Naive thymus-derived CD4-positive, alpha-beta T cell (primary cell): ENCODE results near the gene SMIM31. TPM values are rescaled to one million over a fixed set of nuclear protein-coding genes. Genes with fewer than 3 reads are reported as not detected.

ENCODE experiments used
- ATAC-seq: fragments of 150-1000 bp; cut with Tn5 transposase; 2 replicates; pipeline ENCODE4 v1.10.0; 2021; ENCODE audit warnings: mild to moderate bottlenecking, moderate library complexity
- CTCF ChIA-PET: fragments of 350-600 bp; sonication (Branson Sonifier 250); formaldehyde crosslinking; loops from one replicate; lab custom pipeline; 2021; ENCODE audit warnings: antibody characterized with exemption; lab: Charles Lee
- POLR2A ChIA-PET: fragments of 350-600 bp; sonication (Branson Sonifier 250); formaldehyde crosslinking; loops from one replicate; lab custom pipeline; 2021; ENCODE audit warnings: antibody characterized with exemption, inconsistent platforms; lab: Charles Lee
- DNase-seq, 9 donors: peaks; one replicate each; pipeline versions ENCODE4 v3.0.0 to v3.0.0-alpha.2; 2020 to 2022; ENCODE audit warnings: mixed read lengths in 1 of 9
- H3K27ac ChIP-seq: one replicate; pipeline ENCODE4 v1.7.0; 2013; ENCODE audit warnings: mild to moderate bottlenecking, low read depth, low read length, moderate library complexity
- H3K27me3 ChIP-seq, 2 donors: one replicate each; pipeline ENCODE4 v1.7.0; 2013; ENCODE audit warnings: low read length in 2 of 2, mild to moderate bottlenecking in 2 of 2, moderate library complexity in 2 of 2; ENCODE audit not compliant: control insufficient read depth in 2 of 2, insufficient read depth in 2 of 2
- H3K36me3 ChIP-seq, 3 experiments: 1 replicate in 2 of 3; 2 replicates in 1 of 3; pipeline ENCODE4 v1.7.0; 2013; ENCODE audit warnings: low read length in 3 of 3, mild to moderate bottlenecking in 3 of 3, moderate library complexity in 1 of 3; ENCODE audit not compliant: insufficient read depth in 3 of 3, control insufficient read depth in 2 of 3
- H3K4me1 ChIP-seq, 2 donors: one replicate each; pipeline ENCODE4 v1.7.0; 2013; ENCODE audit warnings: low read length in 2 of 2, mild to moderate bottlenecking in 2 of 2, moderate library complexity in 1 of 2; ENCODE audit not compliant: control insufficient read depth in 2 of 2, insufficient read depth in 2 of 2
- H3K4me3 ChIP-seq: 2 replicates; pipeline ENCODE4 v1.7.0; 2013; ENCODE audit warnings: mild to moderate bottlenecking, low read length
- H3K9me3 ChIP-seq, 3 experiments: 1 replicate in 2 of 3; 2 replicates in 1 of 3; pipeline ENCODE4 v1.7.0; 2013; ENCODE audit warnings: low read length in 3 of 3; ENCODE audit not compliant: control insufficient read depth in 2 of 3
- H3K27ac Mint-ChIP-seq, 9 donors: one replicate each; pipeline ENCODE4 v1.8.0; 2020 to 2022; ENCODE audit warnings: mixed read lengths in 9 of 9, mild to moderate bottlenecking in 8 of 9, moderate library complexity in 5 of 9, inconsistent platforms in 2 of 9
- H3K27me3 Mint-ChIP-seq, 5 donors: one replicate each; pipeline ENCODE4 v1.8.0; 2021 to 2022; ENCODE audit warnings: mixed read lengths in 5 of 5, mild to moderate bottlenecking in 1 of 5
- H3K36me3 Mint-ChIP-seq, 5 donors: one replicate each; pipeline ENCODE4 v1.8.0; 2020 to 2022; ENCODE audit warnings: mixed read lengths in 5 of 5, mild to moderate bottlenecking in 3 of 5, inconsistent platforms in 1 of 5
- H3K4me1 Mint-ChIP-seq, 7 donors: one replicate each; pipeline ENCODE4 v1.8.0; 2020 to 2022; ENCODE audit warnings: mixed read lengths in 7 of 7, mild to moderate bottlenecking in 3 of 7, inconsistent platforms in 1 of 7
- H3K4me3 Mint-ChIP-seq, 10 donors: one replicate each; pipeline ENCODE4 v1.8.0; 2020 to 2022; ENCODE audit warnings: mild to moderate bottlenecking in 10 of 10, mixed read lengths in 10 of 10, moderate library complexity in 6 of 10, inconsistent platforms in 2 of 10
- H3K9me3 Mint-ChIP-seq, 11 donors: one replicate each; pipeline ENCODE4 v1.8.0; 2020 to 2022; ENCODE audit warnings: mixed read lengths in 11 of 11, mild to moderate bottlenecking in 4 of 11, inconsistent platforms in 1 of 11, moderate library complexity in 1 of 11
- intact Hi-C, 2 donors: fragments of 100-400 bp; cut with micrococcal nuclease; formaldehyde crosslinking; loops; one replicate each; pipeline ENCODE4 v1.15.1; 2023
- polyA plus RNA-seq, 2 donors: library from polyadenylated mRNA; unstranded; fragments of 300-500 nt; fragmentation: Illumina TruSeq; gene quantifications; one replicate each; pipeline ENCODE4 v1.2.3, GENCODE V29; 2021
- total RNA-seq, 6 experiments: library from RNA in 5 of 6; stranded (reverse) in 5 of 6; gene quantifications; 1 replicate in 5 of 6; 2 replicates in 1 of 6; pipeline ENCODE4 v1.2.3 and lab custom pipeline; 2021 to 2026

Gene SMIM31
- total and polyA plus RNA-seq, 7 experiments from 2014 or later = not detected

GRCh38 chr4:164821711-164822110 lies 67.8 kb downstream of the SMIM31 start:
- intact Hi-C loops = no loop called here
- Histone ChIP-seq H3K4me1 (no peaks in the 10 kb centered on the region), H3K4me3 (no peak overlapping the region), H3K9me3 (no peaks in the 10 kb centered on the region), H3K27me3 (no peaks in the 10 kb centered on the region), H3K27ac (no peak overlapping the region), H3K36me3 (no peaks in the 10 kb centered on the region)
- Mint-ChIP-seq H3K4me1 (peaks cover 0 to 2% (median 0%) of the 10 kb centered on the region in 7 donors), H3K27me3 (peaks cover 5 to 32% (median 21%) of the 10 kb centered on the region in 5 donors), H3K36me3 (no peaks in the 10 kb centered on the region), H3K27ac (no peak overlapping the region), H3K9me3 (no peaks in the 10 kb centered on the region), H3K4me3 (no peak overlapping the region)
- CTCF ChIA-PET = no interaction called here
- POLR2A ChIA-PET = no interaction called here
- DNase-seq (no peak), ATAC-seq (no peak)

- Mint-ChIP-seq H3K27me3 (peaks cover 5 to 32% (median 21%) of the 10 kb centered on the region in 5 donors), H3K27ac (no peak overlapping the region), H3K36me3 (no peaks in the 10 kb centered on the region), H3K4me1 (peaks cover 0 to 2% (median 0%) of the 10 kb centered on the region in 7 donors), H3K9me3 (peaks cover 0 to 1% (median 0%) of the 10 kb centered on the region in 11 donors), H3K4me3 (no peak overlapping the region)
- H3K9me3 ChIP-seq = no peaks in the 10 kb centered on the region
- H3K27me3 ChIP-seq = no peaks in the 10 kb centered on the region
- ATAC-seq (no peak), DNase-seq (no peak)
- H3K4me3 ChIP-seq = no peak overlapping the region
- POLR2A ChIA-PET = no interaction called here
- no peaks in the 10 kb centered on the region for H3K36me3 ChIP-seq
- H3K4me1 ChIP-seq = no peaks in the 10 kb centered on the region
- intact Hi-C loops = no loop called here
- H3K27ac ChIP-seq = no peak overlapping the region
- CTCF ChIA-PET = no interaction called here
Observed at GRCh38 chr4:164824581-164824980, 70.7 kb downstream of the SMIM31 start.

GRCh38 chr4:164828955-164829354 lies 75.0 kb downstream of the SMIM31 start:
- Mint-ChIP-seq H3K4me1 (peaks cover 0 to 2% (median 0%) of the 10 kb centered on the region in 7 donors), H3K9me3 (peaks cover 0 to 1% (median 0%) of the 10 kb centered on the region in 11 donors), H3K4me3 (no peak overlapping the region), H3K27me3 (peaks cover 0 to 13% (median 4%) of the 10 kb centered on the region in 5 donors), H3K27ac (no peak overlapping the region), H3K36me3 (no peaks in the 10 kb centered on the region)
- ChIA-PET CTCF (no interaction called here), POLR2A (no interaction called here)
- no peak for ATAC-seq
- Histone ChIP-seq H3K27ac (no peak overlapping the region), H3K36me3 (no peaks in the 10 kb centered on the region), H3K9me3 (no peaks in the 10 kb centered on the region), H3K4me1 (no peaks in the 10 kb centered on the region), H3K27me3 (no peaks in the 10 kb centered on the region), H3K4me3 (no peak overlapping the region)
- intact Hi-C loops = no loop called here
- DNase-seq = no peak

GRCh38 chr4:164846566-164846965 lies 92.6 kb downstream of the SMIM31 start:
- CTCF ChIA-PET = no interaction called here
- DNase-seq (no peak), ATAC-seq (no peak)
- Mint-ChIP-seq H3K36me3 (no peaks in the 10 kb centered on the region), H3K9me3 (peaks cover 0 to 2% (median 0%) of the 10 kb centered on the region in 11 donors), H3K27me3 (peaks cover 0 to 17% (median 5%) of the 10 kb centered on the region in 5 donors), H3K27ac (no peak overlapping the region), H3K4me3 (no peak overlapping the region), H3K4me1 (no peaks in the 10 kb centered on the region)
- POLR2A ChIA-PET = no interaction called here
- intact Hi-C loops = no loop called here
- H3K4me3 ChIP-seq = no peak overlapping the region
- no peaks in the 10 kb centered on the region for H3K36me3 ChIP-seq
- H3K27me3 ChIP-seq = no peaks in the 10 kb centered on the region
- H3K9me3 ChIP-seq = no peaks in the 10 kb centered on the region
- no peaks in the 10 kb centered on the region for H3K4me1 ChIP-seq
- H3K27ac ChIP-seq = no peak overlapping the region

- H3K4me1 Mint-ChIP-seq = no peaks in the 10 kb centered on the region
- no peaks in the 10 kb centered on the region for H3K9me3 ChIP-seq
- ATAC-seq = no peak
- no peaks in the 10 kb centered on the region for H3K4me1 ChIP-seq
- CTCF ChIA-PET = no interaction called here
- DNase-seq = no peak
- H3K27me3 ChIP-seq = no peaks in the 10 kb centered on the region
- H3K27me3 Mint-ChIP-seq = peaks cover 0 to 17% (median 5%) of the 10 kb centered on the region in 5 donors
- intact Hi-C loops = no loop called here
- H3K36me3 Mint-ChIP-seq = no peaks in the 10 kb centered on the region
- H3K4me3 ChIP-seq = no peak overlapping the region
- H3K36me3 ChIP-seq = no peaks in the 10 kb centered on the region
- H3K4me3 Mint-ChIP-seq = no peak overlapping the region
- H3K27ac ChIP-seq = no peak overlapping the region
- no peak overlapping the region for H3K27ac Mint-ChIP-seq
- POLR2A ChIA-PET = no interaction called here
- H3K9me3 Mint-ChIP-seq = peaks cover 0 to 6% (median 0%) of the 10 kb centered on the region in 11 donors
Observed at GRCh38 chr4:164847016-164847415, 93.1 kb downstream of the SMIM31 start.

GRCh38 chr4:164847967-164848649 lies 94.2 kb downstream of the SMIM31 start:
- POLR2A ChIA-PET = no interaction called here
- Histone ChIP-seq H3K4me1 (no peaks in the 10 kb centered on the region), H3K4me3 (no peak overlapping the region), H3K36me3 (no peaks in the 10 kb centered on the region), H3K27me3 (no peaks in the 10 kb centered on the region), H3K27ac (no peak overlapping the region), H3K9me3 (no peaks in the 10 kb centered on the region)
- H3K4me1 Mint-ChIP-seq = no peaks in the 10 kb centered on the region
- H3K9me3 Mint-ChIP-seq = peaks cover 0 to 12% (median 1%) of the 10 kb centered on the region in 11 donors
- no peaks in the 10 kb centered on the region for H3K36me3 Mint-ChIP-seq
- ATAC-seq (no peak), DNase-seq (no peak)
- intact Hi-C loops = no loop called here
- CTCF ChIA-PET = no interaction called here
- H3K4me3 Mint-ChIP-seq = no peak overlapping the region
- peaks cover 0 to 15% (median 5%) of the 10 kb centered on the region in 5 donors for H3K27me3 Mint-ChIP-seq
- H3K27ac Mint-ChIP-seq = no peak overlapping the region
